ENCODE measurements around the gene PCSK5. TPM values are rescaled to one million over a fixed set of nuclear protein-coding genes. Genes with fewer than 3 reads are reported as not detected.

Gene PCSK5
- total RNA-seq, 1 experiment from 2014 or later = 0.17 TPM

DNA sequence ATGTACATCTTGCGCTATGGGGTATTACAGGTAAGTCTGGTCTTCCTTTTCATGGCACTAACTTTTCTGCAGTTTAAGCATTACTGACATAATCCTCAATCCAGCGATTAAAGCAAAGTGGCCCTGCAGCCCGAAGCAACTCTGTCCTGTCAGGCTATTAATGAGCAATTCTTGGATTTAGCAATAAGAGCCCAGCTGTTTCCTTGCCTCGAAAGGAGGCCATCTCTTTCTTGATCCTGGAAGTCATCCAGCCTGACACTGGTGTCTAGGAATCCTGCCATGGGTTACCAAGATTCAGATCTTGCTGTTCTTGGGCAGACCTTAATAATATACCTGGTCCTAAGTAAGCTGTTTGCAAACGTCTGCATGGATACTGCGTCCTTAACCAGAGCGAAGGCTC is 401.8 kb downstream of the PCSK5 start:
- intact Hi-C loops (cut with micrococcal nuclease; ENCODE audit: unreplicated experiment) = no loop called here
- TF ChIP-seq, protein P1, sequence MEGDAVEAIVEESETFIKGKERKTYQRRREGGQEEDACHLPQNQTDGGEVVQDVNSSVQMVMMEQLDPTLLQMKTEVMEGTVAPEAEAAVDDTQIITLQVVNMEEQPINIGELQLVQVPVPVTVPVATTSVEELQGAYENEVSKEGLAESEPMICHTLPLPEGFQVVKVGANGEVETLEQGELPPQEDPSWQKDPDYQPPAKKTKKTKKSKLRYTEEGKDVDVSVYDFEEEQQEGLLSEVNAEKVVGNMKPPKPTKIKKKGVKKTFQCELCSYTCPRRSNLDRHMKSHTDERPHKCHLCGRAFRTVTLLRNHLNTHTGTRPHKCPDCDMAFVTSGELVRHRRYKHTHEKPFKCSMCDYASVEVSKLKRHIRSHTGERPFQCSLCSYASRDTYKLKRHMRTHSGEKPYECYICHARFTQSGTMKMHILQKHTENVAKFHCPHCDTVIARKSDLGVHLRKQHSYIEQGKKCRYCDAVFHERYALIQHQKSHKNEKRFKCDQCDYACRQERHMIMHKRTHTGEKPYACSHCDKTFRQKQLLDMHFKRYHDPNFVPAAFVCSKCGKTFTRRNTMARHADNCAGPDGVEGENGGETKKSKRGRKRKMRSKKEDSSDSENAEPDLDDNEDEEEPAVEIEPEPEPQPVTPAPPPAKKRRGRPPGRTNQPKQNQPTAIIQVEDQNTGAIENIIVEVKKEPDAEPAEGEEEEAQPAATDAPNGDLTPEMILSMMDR (conservative IDR thresholded peaks at IDR 0.05; ENCODE audit: low read depth, low read length) = no peak
- TF ChIP-seq EZH2 (IDR thresholded peaks at IDR 0.05; ENCODE audit: borderline replicate concordance, low read depth, low read length, poor library complexity, severe bottlenecking) = no peak
- peak; percentile 5 for DNase-seq (ENCODE audit: low spot score)
- no peak overlapping the region for H3K27ac ChIP-seq (ENCODE audit: low read depth, low read length, poor library complexity, severe bottlenecking)
- no peaks in the 10 kb centered on the region for H3K9me3 ChIP-seq (ENCODE audit: low read depth, low read length, poor library complexity, severe bottlenecking)
- peaks cover 30% of the 10 kb centered on the region for H3K27me3 ChIP-seq (replicated peaks; ENCODE audit: insufficient read depth, low read depth, low read length, poor library complexity)
- H3K4me3 ChIP-seq (ENCODE audit: low read depth, low read length, poor library complexity, severe bottlenecking) = no peak overlapping the region
- no peaks in the 10 kb centered on the region for H3K36me3 ChIP-seq (ENCODE audit: insufficient read depth, low read length, poor library complexity, severe bottlenecking)
- ChIA-PET POLR2A (ENCODE audit: low non-redundant PET) (no interaction called here), CTCF (no interaction called here)
- BruUV-seq (replicated peaks) = no TSS peak
- H3K4me1 ChIP-seq (ENCODE audit: insufficient read depth, low read length, poor library complexity, severe bottlenecking) = no peaks in the 10 kb centered on the region

DNA sequence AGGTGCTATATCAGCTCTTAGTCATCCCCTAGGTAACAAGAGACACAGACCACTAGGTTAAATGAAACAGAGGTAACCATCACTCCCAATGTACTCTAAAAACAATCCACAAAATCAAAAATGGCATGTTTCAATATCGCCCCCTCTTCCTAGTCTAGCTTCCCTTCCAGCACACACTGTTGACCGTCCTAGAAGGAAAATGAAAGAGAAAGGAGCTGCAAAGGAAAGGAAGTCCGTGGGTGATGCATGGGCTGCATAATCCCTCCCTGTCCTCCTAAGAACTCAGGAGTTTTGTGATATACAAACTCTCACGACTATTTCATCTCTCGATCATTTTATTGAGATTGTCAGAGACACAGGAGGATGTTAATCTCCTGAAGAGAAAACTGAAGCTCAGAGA is 402.2 kb downstream of the PCSK5 start:
- DNase-seq (ENCODE audit: low spot score) = no peak
- Histone ChIP-seq H3K4me3 (ENCODE audit: low read depth, low read length, poor library complexity, severe bottlenecking) (no peak overlapping the region), H3K27ac (ENCODE audit: low read depth, low read length, poor library complexity, severe bottlenecking) (no peak overlapping the region), H3K4me1 (ENCODE audit: insufficient read depth, low read length, poor library complexity, severe bottlenecking) (no peaks in the 10 kb centered on the region), H3K36me3 (ENCODE audit: insufficient read depth, low read length, poor library complexity, severe bottlenecking) (no peaks in the 10 kb centered on the region), H3K9me3 (ENCODE audit: low read depth, low read length, poor library complexity, severe bottlenecking) (no peaks in the 10 kb centered on the region), H3K27me3 (replicated peaks; ENCODE audit: insufficient read depth, low read depth, low read length, poor library complexity) (peaks cover 34% of the 10 kb centered on the region)
- CTCF ChIA-PET = no interaction called here
- BruUV-seq (replicated peaks) = no TSS peak
- intact Hi-C loops (cut with micrococcal nuclease; ENCODE audit: unreplicated experiment) = no loop called here
- POLR2A ChIA-PET (ENCODE audit: low non-redundant PET) = no interaction called here
- TF ChIP-seq EZH2 (IDR thresholded peaks at IDR 0.05; ENCODE audit: borderline replicate concordance, low read depth, low read length, poor library complexity, severe bottlenecking) = no peak
- TF ChIP-seq, protein P1 (conservative IDR thresholded peaks at IDR 0.05; ENCODE audit: low read depth, low read length) = no peak

- H3K36me3 ChIP-seq (ENCODE audit: insufficient read depth, low read length, poor library complexity, severe bottlenecking) = no peaks in the 10 kb centered on the region
- H3K4me3 ChIP-seq (ENCODE audit: low read depth, low read length, poor library complexity, severe bottlenecking) = no peak overlapping the region
- no TSS peak for BruUV-seq (replicated peaks)
- POLR2A ChIA-PET (ENCODE audit: low non-redundant PET) = no interaction called here
- no peaks in the 10 kb centered on the region for H3K4me1 ChIP-seq (ENCODE audit: insufficient read depth, low read length, poor library complexity, severe bottlenecking)
- CTCF ChIA-PET = no interaction called here
- no peak overlapping the region for H3K27ac ChIP-seq (ENCODE audit: low read depth, low read length, poor library complexity, severe bottlenecking)
- TF ChIP-seq, protein P1 (conservative IDR thresholded peaks at IDR 0.05; ENCODE audit: low read depth, low read length) = no peak
- no peak for TF ChIP-seq EZH2 (IDR thresholded peaks at IDR 0.05; ENCODE audit: borderline replicate concordance, low read depth, low read length, poor library complexity, severe bottlenecking)
- no peaks in the 10 kb centered on the region for H3K9me3 ChIP-seq (ENCODE audit: low read depth, low read length, poor library complexity, severe bottlenecking)
- peaks cover 26% of the 10 kb centered on the region for H3K27me3 ChIP-seq (replicated peaks; ENCODE audit: insufficient read depth, low read depth, low read length, poor library complexity)
- DNase-seq (ENCODE audit: low spot score) = no peak
- intact Hi-C loops (cut with micrococcal nuclease; ENCODE audit: unreplicated experiment) = no loop called here
These were observed 403.8 kb downstream of the PCSK5 start for GRCh38 chr9:76294301-76294700.

Measured in A673 (cell line).